ENCODE data around the gene GBF1. TPM values are rescaled to one million over a fixed set of nuclear protein-coding genes. Genes with fewer than 3 reads are reported as not detected.

Gene GBF1
- total and polyA plus RNA-seq, 10 donors: 5.8 to 42.1 (median 38.6) TPM

- H3K36me3 ChIP-seq: no peaks in the 10 kb centered on the region
- H3K27ac ChIP-seq: no peak overlapping the region
- TF ChIP-seq POLR2A (IDR thresholded peaks at IDR 0.05) (no peak), CTCF (IDR thresholded peaks at IDR 0.05 in 8 of 11, conservative IDR thresholded peaks at IDR 0.05 in 3 of 11) (no peak), POLR2AphosphoS5 (IDR thresholded peaks at IDR 0.05) (no peak)
- no peak for DNase-seq
- H3K4me1 ChIP-seq: peaks cover 6 to 33% (median 24%) of the 10 kb centered on the region in 6 donors
- WGBS, 5 donors: 46 to 55% (median 50%) methylated on average over 19 to 20 of the region's 20 CpGs
- no peaks in the 10 kb centered on the region for H3K9me3 ChIP-seq
- intact Hi-C loops (cut with DNase I; ENCODE audit: low total_unique reads): no loop called here
- H3K4me3 ChIP-seq: no peak overlapping the region
- peaks cover 12 to 98% (median 66%) of the 10 kb centered on the region in 7 donors for H3K27me3 ChIP-seq (replicated peaks in 1 of 7)
These were observed 169.4 kb downstream of the GBF1 start for GRCh38 chr10:102414749-102415148.

GRCh38 chr10:102416283-102416682 lies 171.0 kb downstream of the GBF1 start:
- Histone ChIP-seq H3K36me3 (no peaks in the 10 kb centered on the region), H3K27me3 (replicated peaks in 1 of 7) (peaks cover 3 to 83% (median 51%) of the 10 kb centered on the region in 7 donors), H3K4me3 (no peak overlapping the region), H3K4me1 (peaks cover 12 to 29% (median 20%) of the 10 kb centered on the region in 6 donors), H3K27ac (no peak overlapping the region), H3K9me3 (no peaks in the 10 kb centered on the region)
- whole genome bisulfite sequencing, 5 donors: 77 to 89% (median 86%) methylated on average over 8 to 9 of the region's 9 CpGs
- no peak for DNase-seq
- TF ChIP-seq CTCF (IDR thresholded peaks at IDR 0.05 in 8 of 11, conservative IDR thresholded peaks at IDR 0.05 in 3 of 11): no peak
- TF ChIP-seq POLR2AphosphoS5 (IDR thresholded peaks at IDR 0.05): no peak
- no peak for TF ChIP-seq POLR2A (IDR thresholded peaks at IDR 0.05)
- intact Hi-C loops (cut with DNase I; ENCODE audit: low total_unique reads): no loop called here

GRCh38 chr10:102416695-102417094 lies 171.4 kb downstream of the GBF1 start:
- H3K4me3 ChIP-seq: no peak overlapping the region
- H3K36me3 ChIP-seq: no peaks in the 10 kb centered on the region
- H3K27ac ChIP-seq: no peak overlapping the region
- no peak for DNase-seq
- WGBS, 5 donors: 82 to 95% (median 85%) methylated on average over 7 to 20 of the region's 20 CpGs
- peaks cover 12 to 30% (median 22%) of the 10 kb centered on the region in 6 donors for H3K4me1 ChIP-seq
- TF ChIP-seq CTCF (IDR thresholded peaks at IDR 0.05 in 8 of 11, conservative IDR thresholded peaks at IDR 0.05 in 3 of 11) (no peak), POLR2A (IDR thresholded peaks at IDR 0.05) (no peak), POLR2AphosphoS5 (IDR thresholded peaks at IDR 0.05) (no peak)
- intact Hi-C loops (cut with DNase I; ENCODE audit: low total_unique reads): no loop called here
- H3K27me3 ChIP-seq (replicated peaks in 1 of 7): peaks cover 3 to 79% (median 47%) of the 10 kb centered on the region in 7 donors
- H3K9me3 ChIP-seq: no peaks in the 10 kb centered on the region

GRCh38 chr10:102418622-102419268 lies 173.4 kb downstream of the GBF1 start, which contains the start of gene PSD:
PSD (minus strand) TSS chr10:102418785; CDS start chr10:102417038, 1,747 bp downstream.
- Histone ChIP-seq H3K27ac (no peak within 1 kb of the TSS), H3K9me3 (no peaks in the 10 kb centered on the region), H3K36me3 (peaks cover 0 to 11% (median 8%) of the 10 kb centered on the region in 6 donors), H3K4me1 (peaks cover 25 to 47% (median 42%) of the 10 kb centered on the region in 6 donors), H3K27me3 (replicated peaks in 1 of 7) (peaks cover 3 to 59% (median 31%) of the 10 kb centered on the region in 7 donors), H3K4me3 (peak within 1 kb of the TSS; percentile 83 to 98 (median 96))
- TF ChIP-seq POLR2AphosphoS5 (IDR thresholded peaks at IDR 0.05): peak in 1 of 3 donors; percentile 7
- no peak for TF ChIP-seq POLR2A (IDR thresholded peaks at IDR 0.05)
- DNase-seq: no peak
- intact Hi-C loops (cut with DNase I; ENCODE audit: low total_unique reads): no loop called here
- 5 to 8% (median 6%) methylated on average over 23 to 45 of the region's 45 CpGs for WGBS, 5 donors

Data from spleen (tissue), 11 donors.